Heart left ventricle (tissue), 13 donors: ENCODE measurements around the gene C2CD3.

ENCODE experiments used
- POLR2A ChIP-seq, 2 donors: fragments of 450-650 bp; IDR thresholded peaks; one replicate each; pipeline ENCODE4 v1.6.1; 2017; ENCODE audit warnings: antibody characterized with exemption in 2 of 2, mild to moderate bottlenecking in 2 of 2, moderate library complexity in 2 of 2
- TF ChIP-seq, protein P1 (sequence below), 12 donors: fragments of 200-600 bp; sonication (generic) in 4 of 12; IDR thresholded peaks; one replicate each; pipeline versions ENCODE4 v1.5.0 to v1.8.0; 2018 to 2022; ENCODE audit warnings: antibody characterized with exemption in 12 of 12, mild to moderate bottlenecking in 5 of 12
- donor health status: ischemic (EF 13 %, LVEDD 7.1; RV severe dilation, severe dysfunction).
- donor health status: DM: no; HTN: yes; CAD: no.
- donor health status: DM: no; HTN: no; CAD: no.
- donor health status: ischemic (EF 25% LVEDD 6.9; RV normal size, moderate dysfunction).
- donor health status: ischemic (EF 25% LVEDD 5.7; RV mildly dilated, moderate dysfunction).
- donor health status: ischemic (EF 35%, LVEDD 5.7; RV mildly dilated, moderate dysfunction).
- donor health status: nonischemic (EF 11% LVEDD 7.7; RV severe dilation, severe dysfunction).
- donor health status: DM: yes; HTN: yes; CAD: no.
- donor health status: PGD.
- donor health status: ischemic (EF 29% LVEDD 5.4; RV normal size, mild dysfunction).
- donor health status: nonischemic (EF 23%, LVEDD 6.1; RV moderate dilation, normal function).

DNA sequence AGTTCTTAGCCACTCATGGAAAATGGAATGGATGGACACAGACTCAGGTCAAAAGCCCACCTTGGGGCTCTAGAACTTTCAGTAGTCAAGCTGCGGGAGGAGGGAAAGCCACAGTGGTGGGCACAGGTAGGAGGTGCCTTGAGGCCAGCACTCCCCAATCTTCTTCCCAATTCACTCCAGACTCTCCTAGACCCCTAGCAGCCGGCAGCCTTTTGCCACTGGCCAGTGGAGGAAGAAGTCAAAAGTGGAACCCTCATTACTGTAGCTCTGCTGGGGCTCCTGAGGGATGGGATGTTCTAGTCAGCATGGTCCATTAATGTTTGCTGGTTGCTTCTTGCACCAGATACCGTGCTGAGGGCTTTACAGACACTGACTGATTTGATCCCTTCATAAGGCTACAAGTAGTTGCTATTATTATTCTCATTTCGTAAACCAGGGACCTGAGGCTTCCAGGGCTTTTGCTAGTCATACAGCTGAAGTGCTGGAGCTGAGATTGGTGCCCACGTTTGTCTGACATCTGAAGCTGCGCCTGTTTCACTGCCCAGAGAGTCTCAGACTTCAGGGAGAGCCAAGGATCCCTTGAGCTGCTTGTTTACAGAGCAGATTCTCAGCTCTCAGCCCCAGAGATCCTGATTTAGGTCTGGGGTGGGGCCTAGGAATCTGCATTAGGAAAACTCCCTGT is 163.0 kb downstream of the C2CD3 start:
- TF ChIP-seq, protein P1, sequence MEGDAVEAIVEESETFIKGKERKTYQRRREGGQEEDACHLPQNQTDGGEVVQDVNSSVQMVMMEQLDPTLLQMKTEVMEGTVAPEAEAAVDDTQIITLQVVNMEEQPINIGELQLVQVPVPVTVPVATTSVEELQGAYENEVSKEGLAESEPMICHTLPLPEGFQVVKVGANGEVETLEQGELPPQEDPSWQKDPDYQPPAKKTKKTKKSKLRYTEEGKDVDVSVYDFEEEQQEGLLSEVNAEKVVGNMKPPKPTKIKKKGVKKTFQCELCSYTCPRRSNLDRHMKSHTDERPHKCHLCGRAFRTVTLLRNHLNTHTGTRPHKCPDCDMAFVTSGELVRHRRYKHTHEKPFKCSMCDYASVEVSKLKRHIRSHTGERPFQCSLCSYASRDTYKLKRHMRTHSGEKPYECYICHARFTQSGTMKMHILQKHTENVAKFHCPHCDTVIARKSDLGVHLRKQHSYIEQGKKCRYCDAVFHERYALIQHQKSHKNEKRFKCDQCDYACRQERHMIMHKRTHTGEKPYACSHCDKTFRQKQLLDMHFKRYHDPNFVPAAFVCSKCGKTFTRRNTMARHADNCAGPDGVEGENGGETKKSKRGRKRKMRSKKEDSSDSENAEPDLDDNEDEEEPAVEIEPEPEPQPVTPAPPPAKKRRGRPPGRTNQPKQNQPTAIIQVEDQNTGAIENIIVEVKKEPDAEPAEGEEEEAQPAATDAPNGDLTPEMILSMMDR (IDR thresholded peaks at IDR 0.05): no peak
- TF ChIP-seq POLR2A (IDR thresholded peaks at IDR 0.05): no peak
